Esophagus squamous epithelium (tissue), 4 donors: ENCODE measurements around the gene BICDL2.

Experiments
- CTCF ChIP-seq, 6 experiments: fragments of 450-650 bp in 4 of 6; fragments of 200-600 bp in 2 of 6; sonication (generic) in 2 of 6; IDR thresholded peaks; one replicate each; pipeline ENCODE4 v1.5.1; 2016 to 2019; ENCODE audit warnings: antibody characterized with exemption in 6 of 6, mild to moderate bottlenecking in 4 of 6, moderate library complexity in 4 of 6
- POLR2A ChIP-seq, 4 donors: fragments of 450-650 bp; IDR thresholded peaks; one replicate each; pipeline ENCODE4 v1.6.1; 2017; ENCODE audit warnings: antibody characterized with exemption in 4 of 4, mild to moderate bottlenecking in 4 of 4, moderate library complexity in 3 of 4

GRCh38 chr16:3013491-3013951 lies 23.2 kb downstream of the BICDL2 start:
- TF ChIP-seq CTCF (IDR thresholded peaks at IDR 0.05) (no peak), POLR2A (IDR thresholded peaks at IDR 0.05) (no peak)
